DND-41 (cell line): Measurements from ENCODE around the gene C4orf46.
"Not testable (repeated sequence)": the region's sequence is repeated elsewhere in the genome, so short reads cannot be mapped to it uniquely, and the experiment has no call there.

ENCODE experiments used
- ATAC-seq: fragments of 200-7000 bp; cut with Tn5 transposase; 3 replicates; pipeline ENCODE4 v1.9.1; 2021; ENCODE audit warnings: low read depth; ENCODE audit not compliant: insufficient read depth
- DNase-seq: peaks from one replicate; pipeline ENCODE4 v3.0.0-alpha.2; 2020
- H2AFZ ChIP-seq: 2 replicates; pipeline ENCODE4 v1.6.0; 2012; ENCODE audit warnings: low read depth, low read length
- H3K27ac ChIP-seq: 2 replicates; pipeline ENCODE4 v1.5.1; 2012; ENCODE audit warnings: low read length, inconsistent platforms
- H3K27me3 ChIP-seq: fragments of 200-600 bp; sonication (generic); 2 replicates; pipeline ENCODE4 v1.6.0; 2012; ENCODE audit warnings: low read length, mild to moderate bottlenecking, inconsistent platforms; ENCODE audit not compliant: insufficient read depth, poor library complexity
- H3K36me3 ChIP-seq: 2 replicates; pipeline ENCODE4 v1.5.1; 2012; ENCODE audit warnings: low read length, inconsistent platforms; ENCODE audit not compliant: insufficient read depth
- H3K4me1 ChIP-seq: 2 replicates; pipeline ENCODE4 v1.5.1; 2012; ENCODE audit warnings: mild to moderate bottlenecking, low read length; ENCODE audit not compliant: insufficient read depth
- H3K4me2 ChIP-seq: 2 replicates; pipeline ENCODE4 v1.6.0; 2012; ENCODE audit warnings: mild to moderate bottlenecking, moderate library complexity, low read length, inconsistent platforms; ENCODE audit not compliant: insufficient read depth
- H3K4me3 ChIP-seq, 2 experiments: fragments of 200-600 bp in 1 of 2; shearing (Covaris generic) in 1 of 2; 2 replicates each; pipeline ENCODE4 v1.5.1; 2012 to 2016; ENCODE audit warnings: inconsistent platforms in 2 of 2, low read length in 2 of 2, mild to moderate bottlenecking in 2 of 2, low read depth in 1 of 2, moderate library complexity in 1 of 2
- H3K79me2 ChIP-seq: 2 replicates; pipeline ENCODE4 v1.6.0; 2012; ENCODE audit warnings: low read length, inconsistent platforms; ENCODE audit not compliant: insufficient read depth
- H3K9ac ChIP-seq: 2 replicates; pipeline ENCODE4 v1.6.0; 2012; ENCODE audit warnings: low read depth, mild to moderate bottlenecking, inconsistent platforms, low read length, moderate library complexity
- H3K9me3 ChIP-seq: 2 replicates; pipeline ENCODE4 v1.5.1; 2012; ENCODE audit warnings: low read length, moderate library complexity, mild to moderate bottlenecking, inconsistent platforms; ENCODE audit not compliant: insufficient read depth, severe bottlenecking
- H4K20me1 ChIP-seq: 2 replicates; pipeline ENCODE4 v1.6.0; 2012; ENCODE audit warnings: low read length; ENCODE audit not compliant: insufficient read depth
- CTCF ChIP-seq: IDR thresholded peaks from 2 replicates; pipeline ENCODE4 v1.5.1; 2012; ENCODE audit warnings: borderline replicate concordance, low read length, moderate library complexity, mild to moderate bottlenecking; ENCODE audit not compliant: poor library complexity, severe bottlenecking; ENCODE audit errors: extremely low read depth
- EZH2 ChIP-seq: IDR thresholded peaks from 3 replicates; pipeline ENCODE4 v1.6.1; 2012; ENCODE audit warnings: borderline replicate concordance, low read depth, mild to moderate bottlenecking, moderate library complexity, low read length, inconsistent platforms; ENCODE audit not compliant: severe bottlenecking

Gene C4orf46

GRCh38 chr4:158671665-158671914, at the start of gene C4orf46:
Gene C4orf46, minus strand, starts transcription at chr4:158671887. Its CDS starts 86 bp downstream, at chr4:158671801.
- ATAC-seq (no peak), DNase-seq (no peak)
- H3K27ac ChIP-seq = peak within 1 kb of the TSS; percentile 90
- peaks cover 67% of the 10 kb centered on the region for H3K79me2 ChIP-seq
- H2AFZ ChIP-seq = peak within 1 kb of the TSS; percentile 95
- H3K27me3 ChIP-seq = no peaks in the 10 kb centered on the region
- H3K4me2 ChIP-seq = peak within 1 kb of the TSS; percentile 83
- peaks cover 39% of the 10 kb centered on the region for H3K4me1 ChIP-seq
- TF ChIP-seq EZH2 (no peak), CTCF (no peak)
- H3K4me3 ChIP-seq = peak within 1 kb of the TSS; percentile 72 to 86
- peaks cover 12% of the 10 kb centered on the region for H3K36me3 ChIP-seq
- H4K20me1 ChIP-seq = peaks cover 22% of the 10 kb centered on the region; the same call in 1 of the 2 replicates
- H3K9ac ChIP-seq = peak within 1 kb of the TSS; percentile 82
- no peaks in the 10 kb centered on the region for H3K9me3 ChIP-seq

- TF ChIP-seq EZH2 (no peak), CTCF (no peak)
- H3K9ac ChIP-seq = no peak overlapping the region
- peaks cover 48% of the 10 kb centered on the region for H3K36me3 ChIP-seq
- H3K4me3 ChIP-seq = no peak overlapping the region
- no peak for DNase-seq
- no peaks in the 10 kb centered on the region for H3K9me3 ChIP-seq
- no peaks in the 10 kb centered on the region for H3K27me3 ChIP-seq
- no peak overlapping the region for H2AFZ ChIP-seq
- H3K4me1 ChIP-seq = no peaks in the 10 kb centered on the region
- H3K79me2 ChIP-seq = no peaks in the 10 kb centered on the region
- H3K4me2 ChIP-seq = no peak overlapping the region
- no peaks in the 10 kb centered on the region for H4K20me1 ChIP-seq
- no peak overlapping the region for H3K27ac ChIP-seq
- no peak for ATAC-seq
These were observed 44.1 kb upstream of the C4orf46 start for GRCh38 chr4:158715802-158716201.

- no peak for ATAC-seq
- Histone ChIP-seq H3K27me3 (no peaks in the 10 kb centered on the region), H3K4me2 (no peak overlapping the region)
These were observed 43.2 kb upstream of the C4orf46 start for GRCh38 chr4:158714937-158715336.

GRCh38 chr4:158712622-158713021, 40.9 kb upstream of the C4orf46 start:
- peaks cover 54% of the 10 kb centered on the region; the same call in 1 of the 2 replicates for H3K36me3 ChIP-seq
- not testable (repeated sequence) for H3K4me1 ChIP-seq, H4K20me1 ChIP-seq, DNase-seq, ATAC-seq, H3K9ac ChIP-seq, H2AFZ ChIP-seq, H3K27me3 ChIP-seq, H3K4me3 ChIP-seq, H3K79me2 ChIP-seq, H3K9me3 ChIP-seq, H3K4me2 ChIP-seq, H3K27ac ChIP-seq

More at GRCh38 chr4:158714937-158715336, 43.2 kb upstream of the C4orf46 start:
- DNase-seq = no peak
- Histone ChIP-seq H3K27ac (no peak overlapping the region), H3K4me1 (no peaks in the 10 kb centered on the region), H3K9me3 (no peaks in the 10 kb centered on the region), H3K9ac (no peak overlapping the region), H3K36me3 (peaks cover 50% of the 10 kb centered on the region), H4K20me1 (no peaks in the 10 kb centered on the region), H3K79me2 (no peaks in the 10 kb centered on the region), H3K4me3 (no peak overlapping the region), H2AFZ (no peak overlapping the region)
- no peak for TF ChIP-seq CTCF
- no peak for TF ChIP-seq EZH2
